Naive thymus-derived CD8-positive, alpha-beta T cell (primary cell): ENCODE measurements around the gene RAB21. TPM values are rescaled to one million over a fixed set of nuclear protein-coding genes. Genes with fewer than 3 reads are reported as not detected.

Experiments
- ATAC-seq, 2 donors: fragments of 150-1000 bp; cut with Tn5 transposase in 1 of 2; sonication (Bioruptor Pico), chemical (Tn5 transposase) in 1 of 2; 1 replicate in 1 of 2; 2 replicates in 1 of 2; pipeline ENCODE4 v1.10.0; 2021; ENCODE audit warnings: mild to moderate bottlenecking in 2 of 2, moderate library complexity in 2 of 2
- POLR2A ChIA-PET: fragments of 350-600 bp; sonication (Branson Sonifier 250); formaldehyde crosslinking; loops from one replicate; lab custom pipeline; 2021; ENCODE audit warnings: antibody characterized with exemption; lab: Charles Lee
- DNase-seq, 10 donors: peaks; one replicate each; pipeline versions ENCODE4 v3.0.0 to v3.0.0-alpha.2; 2020 to 2022
- H3K27ac Mint-ChIP-seq, 10 donors: one replicate each; pipeline ENCODE4 v1.8.0; 2020 to 2022; ENCODE audit warnings: mild to moderate bottlenecking in 10 of 10, mixed read lengths in 10 of 10, moderate library complexity in 4 of 10, inconsistent platforms in 1 of 10
- H3K27me3 Mint-ChIP-seq, 5 donors: one replicate each; pipeline ENCODE4 v1.8.0; 2021 to 2022; ENCODE audit warnings: mixed read lengths in 5 of 5
- H3K36me3 Mint-ChIP-seq, 3 donors: one replicate each; pipeline ENCODE4 v1.8.0; 2020 to 2022; ENCODE audit warnings: mixed read lengths in 3 of 3, mild to moderate bottlenecking in 2 of 3, inconsistent platforms in 1 of 3
- H3K4me1 Mint-ChIP-seq, 4 donors: one replicate each; pipeline ENCODE4 v1.8.0; 2021 to 2022; ENCODE audit warnings: mixed read lengths in 4 of 4
- H3K4me3 Mint-ChIP-seq, 10 donors: one replicate each; pipeline ENCODE4 v1.8.0; 2020 to 2022; ENCODE audit warnings: mild to moderate bottlenecking in 10 of 10, mixed read lengths in 10 of 10, moderate library complexity in 6 of 10, inconsistent platforms in 1 of 10
- H3K9me3 Mint-ChIP-seq, 9 donors: one replicate each; pipeline ENCODE4 v1.8.0; 2020 to 2022; ENCODE audit warnings: mixed read lengths in 9 of 9, mild to moderate bottlenecking in 3 of 9, inconsistent platforms in 1 of 9, moderate library complexity in 1 of 9
- polyA plus RNA-seq, 3 donors: library from polyadenylated mRNA; unstranded; fragments of 300-500 nt; fragmentation: Illumina TruSeq; gene quantifications; one replicate each; pipeline ENCODE4 v1.2.3, GENCODE V29; 2021
- total RNA-seq, 8 experiments: library from RNA in 2 of 8; stranded (reverse) in 2 of 8; gene quantifications; one replicate each; pipeline ENCODE4 v1.2.3 and lab custom pipeline; 2021 to 2026

RAB21 gene
- total and polyA plus RNA-seq, 5 experiments from 2014 or later = 22.3 to 88.5 (median 41.0) TPM

DNA sequence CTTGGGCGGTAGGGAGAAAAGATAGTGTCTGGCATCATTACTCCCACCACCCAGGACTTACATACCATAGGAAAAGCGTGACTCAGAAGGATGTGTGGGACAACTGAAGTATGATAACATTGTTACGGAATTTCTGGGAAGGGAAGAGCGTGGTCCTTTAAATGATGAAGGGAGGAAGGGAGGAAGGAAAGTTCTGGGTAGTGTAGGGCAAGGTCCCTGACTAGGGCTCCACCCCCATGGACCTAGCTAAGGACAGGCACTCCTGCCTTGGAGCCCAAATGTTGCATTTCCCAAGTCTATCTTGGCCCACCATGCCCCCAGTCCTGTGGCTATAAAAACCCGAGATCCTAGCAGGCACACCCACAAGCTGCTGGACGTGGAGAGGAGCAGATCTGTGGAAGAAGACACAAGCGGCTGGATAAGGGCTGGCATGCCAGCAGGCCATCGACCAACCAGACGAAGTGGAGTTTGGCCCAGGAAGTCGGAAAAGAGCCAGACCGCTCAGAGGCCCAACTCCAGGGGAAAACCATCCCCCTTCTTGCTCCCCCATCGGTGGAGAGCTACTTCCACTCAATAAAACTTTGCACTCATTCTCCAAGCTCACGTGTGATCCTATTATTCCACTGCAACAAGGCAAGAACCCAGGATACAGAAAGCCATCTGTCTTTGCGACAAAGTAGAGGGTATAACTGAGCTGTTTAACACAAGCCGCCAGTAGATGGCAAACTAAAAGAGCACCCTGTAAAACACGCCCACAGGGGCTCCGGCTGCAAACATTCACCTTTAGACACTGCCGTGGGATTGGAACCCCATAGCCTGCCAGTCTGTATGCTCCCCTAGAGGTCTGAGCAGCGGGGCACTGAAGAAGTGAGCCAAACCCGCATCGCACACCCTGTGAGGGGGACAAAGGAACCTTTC lies 23.0 kb upstream of the RAB21 start:
- no peak overlapping the region for H3K4me3 Mint-ChIP-seq
- no peak overlapping the region for H3K27ac Mint-ChIP-seq
- DNase-seq (no peak), ATAC-seq (no peak)
- no peaks in the 10 kb centered on the region for H3K9me3 Mint-ChIP-seq
- POLR2A ChIA-PET = no interaction called here
- H3K27me3 Mint-ChIP-seq = no peaks in the 10 kb centered on the region
- no peaks in the 10 kb centered on the region for H3K36me3 Mint-ChIP-seq
- no peaks in the 10 kb centered on the region for H3K4me1 Mint-ChIP-seq

GRCh38 chr12:71732357-71732712 lies 22.3 kb upstream of the RAB21 start:
- Mint-ChIP-seq H3K36me3 (no peaks in the 10 kb centered on the region), H3K4me3 (no peak overlapping the region), H3K4me1 (no peaks in the 10 kb centered on the region), H3K27me3 (no peaks in the 10 kb centered on the region), H3K27ac (no peak overlapping the region), H3K9me3 (no peaks in the 10 kb centered on the region)
- POLR2A ChIA-PET = no interaction called here
- DNase-seq (no peak), ATAC-seq (no peak)

DNA sequence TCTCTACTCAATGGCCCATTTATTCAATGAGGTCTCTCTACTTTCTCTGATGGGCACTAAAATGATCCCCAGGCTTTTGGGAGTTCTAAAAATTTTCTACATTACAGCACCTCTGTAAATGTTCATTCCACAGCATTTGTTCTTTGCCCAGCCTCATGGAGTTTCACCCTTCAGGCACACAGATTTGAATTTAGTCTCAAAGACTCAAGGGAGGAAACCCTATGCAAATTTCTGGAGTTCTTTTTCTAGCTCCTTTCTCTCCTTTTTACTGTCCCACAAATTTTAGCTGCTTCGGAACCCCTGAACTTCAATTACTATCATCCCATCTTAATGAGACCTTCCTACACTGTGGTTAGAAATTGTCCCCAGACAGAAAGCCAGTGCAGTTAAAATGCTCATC lies 17.5 kb upstream of the RAB21 start:
- Mint-ChIP-seq H3K4me1 (no peaks in the 10 kb centered on the region), H3K9me3 (no peaks in the 10 kb centered on the region), H3K4me3 (no peak overlapping the region), H3K27ac (no peak overlapping the region), H3K27me3 (peaks cover 0 to 5% (median 0%) of the 10 kb centered on the region in 5 donors), H3K36me3 (no peaks in the 10 kb centered on the region)
- POLR2A ChIA-PET = no interaction called here
- ATAC-seq = no peak
- no peak for DNase-seq

DNA sequence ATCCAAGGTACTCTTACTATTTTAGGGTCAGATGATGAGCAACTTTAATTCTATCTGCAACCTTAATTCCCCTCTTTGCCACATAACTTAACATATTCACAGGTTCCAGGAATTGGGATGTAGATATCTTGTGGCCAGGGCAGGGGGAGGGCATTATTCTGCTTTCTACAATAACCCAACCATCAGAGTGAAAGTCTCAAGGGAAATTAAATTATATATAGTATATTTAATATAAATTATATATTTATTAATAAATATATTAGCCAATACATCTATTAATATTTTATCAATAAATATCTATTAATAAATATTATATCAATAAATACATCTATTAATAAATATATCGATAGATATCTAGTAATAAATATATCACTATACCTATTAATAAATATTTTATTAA lies 11.7 kb upstream of the RAB21 start:
- ATAC-seq (no peak), DNase-seq (no peak)
- Mint-ChIP-seq H3K4me1 (no peaks in the 10 kb centered on the region), H3K27me3 (peaks cover 0 to 8% (median 0%) of the 10 kb centered on the region in 5 donors), H3K9me3 (no peaks in the 10 kb centered on the region), H3K27ac (no peak overlapping the region), H3K4me3 (no peak overlapping the region), H3K36me3 (no peaks in the 10 kb centered on the region)
- POLR2A ChIA-PET = no interaction called here

DNA sequence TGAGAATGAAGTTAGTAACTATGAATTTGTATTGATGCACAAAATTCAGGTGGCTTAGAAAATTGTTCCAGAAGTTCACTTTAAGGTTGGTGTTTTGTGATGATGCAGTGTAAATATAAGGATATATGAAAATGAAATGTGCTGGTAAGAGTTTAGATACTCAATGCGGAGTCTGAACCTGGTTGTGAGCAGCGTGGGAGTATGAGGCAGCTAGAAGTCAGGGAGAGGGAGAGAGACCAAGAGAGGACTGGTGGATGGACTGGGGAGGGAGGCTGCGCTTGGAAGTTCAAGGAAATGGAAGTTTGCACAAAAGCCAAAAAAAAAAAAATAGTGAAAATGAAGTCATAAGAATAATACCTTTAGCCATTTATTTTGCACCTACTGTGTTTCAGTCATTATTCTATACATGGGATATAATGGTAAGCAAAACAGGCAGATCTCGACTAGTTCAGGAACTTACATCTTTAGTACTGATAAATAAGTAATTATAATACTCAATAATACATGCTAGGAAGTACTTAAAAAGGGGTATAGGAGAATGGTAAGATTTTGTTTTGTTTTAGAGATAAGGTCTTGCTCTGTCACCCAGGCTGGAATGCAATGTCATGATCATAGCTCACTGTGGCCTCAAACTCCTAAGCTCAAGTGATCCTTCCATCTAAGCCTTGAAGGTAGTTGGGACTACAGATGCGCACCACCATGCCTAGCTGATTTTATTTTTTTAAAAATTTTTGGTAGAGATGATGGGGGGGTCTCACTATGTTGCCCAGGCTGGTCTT lies 10.0 kb upstream of the RAB21 start:
- Mint-ChIP-seq H3K27me3 (peaks cover 4 to 12% (median 8%) of the 10 kb centered on the region in 5 donors), H3K4me3 (no peak overlapping the region), H3K27ac (no peak overlapping the region), H3K36me3 (no peaks in the 10 kb centered on the region), H3K9me3 (no peaks in the 10 kb centered on the region), H3K4me1 (no peaks in the 10 kb centered on the region)
- DNase-seq = no peak
- no peak for ATAC-seq
- POLR2A ChIA-PET = no interaction called here

GRCh38 chr12:71746974-71747611 lies 7.6 kb upstream of the RAB21 start:
- DNase-seq = peak; percentile 7 to 71 (median 52)
- Mint-ChIP-seq H3K4me1 (no peaks in the 10 kb centered on the region), H3K9me3 (no peaks in the 10 kb centered on the region), H3K4me3 (no peak overlapping the region), H3K27ac (no peak overlapping the region), H3K36me3 (no peaks in the 10 kb centered on the region), H3K27me3 (peaks cover 5 to 16% (median 11%) of the 10 kb centered on the region in 5 donors)
- POLR2A ChIA-PET = interaction anchor here (1.5 to 2.3 kb wide), 2 partner anchors 61 to 84 kb away, joined by 4 to 24 read pairs; partner anchors contain the start of genes THAP2 and ZFC3H1
- peak; percentile 89 to 94 for ATAC-seq

DNA sequence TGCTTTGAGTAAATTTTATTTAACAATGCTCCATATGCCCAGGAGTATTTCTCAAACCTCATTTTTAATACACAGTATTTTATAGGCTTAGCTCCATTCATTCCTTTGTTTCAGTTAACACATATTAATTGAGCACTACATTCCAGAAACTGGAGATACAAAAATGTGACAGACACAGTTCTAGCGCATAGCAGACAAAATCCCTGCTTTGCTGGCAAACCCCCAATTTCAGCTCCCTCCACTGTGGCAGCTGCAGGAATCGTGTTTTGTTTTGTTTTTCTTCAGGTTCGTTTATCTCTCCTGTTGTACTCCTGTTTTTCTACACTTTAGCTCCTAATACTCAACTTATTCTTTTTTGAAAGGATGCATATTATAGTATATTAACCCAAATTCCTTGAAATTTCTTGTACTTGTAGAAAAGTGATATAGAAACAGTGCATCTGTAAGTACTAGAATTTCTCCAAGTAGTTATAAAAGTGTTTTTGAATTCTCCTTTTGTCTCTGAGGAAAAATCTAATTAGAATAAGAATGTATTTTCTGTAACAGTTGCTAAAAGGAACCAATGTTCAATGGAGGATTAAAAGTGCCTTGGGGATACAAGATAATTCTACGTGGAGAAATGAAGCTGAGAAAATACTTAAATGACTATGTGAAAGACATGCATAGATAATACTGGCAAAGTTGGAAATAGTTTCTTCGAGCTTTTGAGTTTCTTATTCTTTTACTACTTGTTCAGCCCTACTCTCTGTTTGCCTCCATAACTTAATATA lies 6.4 kb upstream of the RAB21 start:
- Mint-ChIP-seq H3K36me3 (no peaks in the 10 kb centered on the region), H3K27me3 (peaks cover 5 to 16% (median 11%) of the 10 kb centered on the region in 5 donors), H3K27ac (no peak overlapping the region), H3K4me1 (no peaks in the 10 kb centered on the region), H3K4me3 (no peak overlapping the region), H3K9me3 (no peaks in the 10 kb centered on the region)
- no peak for ATAC-seq
- no peak for DNase-seq
- POLR2A ChIA-PET = interaction anchor here (0.5 to 2.3 kb wide), 3 partner anchors 19 to 85 kb away, joined by 4 to 24 read pairs (median 5); partner anchors contain the start of genes THAP2 and ZFC3H1

- no peak for DNase-seq
- Mint-ChIP-seq H3K36me3 (no peaks in the 10 kb centered on the region), H3K9me3 (no peaks in the 10 kb centered on the region), H3K27me3 (peaks cover 5 to 16% (median 11%) of the 10 kb centered on the region in 5 donors), H3K4me1 (peaks cover 6 to 10% (median 8%) of the 10 kb centered on the region in 4 donors), H3K27ac (no peak overlapping the region), H3K4me3 (no peak overlapping the region)
- ATAC-seq = no peak
- POLR2A ChIA-PET = no interaction called here
Observed at GRCh38 chr12:71749666-71750065, 5.0 kb upstream of the RAB21 start.

DNA sequence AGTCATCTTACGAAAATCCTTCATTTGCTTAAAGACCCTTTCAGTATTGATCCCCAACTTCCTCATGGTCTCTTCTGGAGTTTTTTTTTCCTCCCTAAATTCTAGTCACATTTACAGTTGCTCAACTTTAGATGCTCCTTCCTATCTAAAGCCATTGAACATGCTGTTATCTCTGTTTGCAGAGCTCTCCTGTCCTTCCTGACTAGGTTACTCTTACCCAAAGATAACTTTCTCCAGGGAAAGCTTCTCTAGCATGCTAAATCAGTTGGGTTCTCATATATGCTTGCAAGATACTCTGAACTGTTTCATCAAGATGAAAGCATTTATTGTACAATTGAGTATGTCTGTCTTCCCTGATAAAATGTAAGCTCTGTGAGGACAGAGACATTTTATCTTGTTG lies 1.8 kb upstream of the RAB21 start:
- peaks cover 0 to 16% (median 8%) of the 10 kb centered on the region in 3 donors for H3K36me3 Mint-ChIP-seq
- peaks cover 4 to 16% (median 11%) of the 10 kb centered on the region in 5 donors for H3K27me3 Mint-ChIP-seq
- no peak for DNase-seq
- ATAC-seq = no peak
- peak overlapping the region in 1 of 10 donors; percentile 3 for H3K4me3 Mint-ChIP-seq
- H3K4me1 Mint-ChIP-seq = peaks cover 13 to 35% (median 31%) of the 10 kb centered on the region in 4 donors
- POLR2A ChIA-PET = interaction anchor here (1.3 to 4.7 kb wide), 3 partner anchors 67 to 89 kb away, joined by 3 to 39 read pairs (median 7); partner anchors contain the start of genes THAP2, TMEM19 and ZFC3H1
- peaks cover 0 to 2% (median 0%) of the 10 kb centered on the region in 9 donors for H3K9me3 Mint-ChIP-seq
- H3K27ac Mint-ChIP-seq = peak overlapping the region in 1 of 10 donors; percentile 58

- Mint-ChIP-seq H3K4me3 (peak overlapping the region; percentile 88 to 96 (median 94)), H3K4me1 (peaks cover 16 to 56% (median 46%) of the 10 kb centered on the region in 4 donors), H3K27ac (peak overlapping the region; percentile 94 to 98 (median 98)), H3K27me3 (peaks cover 0 to 8% (median 0%) of the 10 kb centered on the region in 5 donors), H3K36me3 (peaks cover 24 to 39% (median 32%) of the 10 kb centered on the region in 3 donors), H3K9me3 (peaks cover 0 to 24% (median 18%) of the 10 kb centered on the region in 9 donors)
- peak; percentile 35 to 73 (median 61) for DNase-seq
- POLR2A ChIA-PET = interaction anchor here (0.7 to 4.7 kb wide), 4 partner anchors 69 to 95 kb away, joined by 3 to 39 read pairs (median 23); partner anchors contain the start of genes TBC1D15, THAP2, TMEM19 and ZFC3H1
- peak; percentile 35 to 63 for ATAC-seq
Observed at GRCh38 chr12:71755146-71755892, 656 bp downstream of the RAB21 start.
